IPS DF 4.7 (cell line): Measurements from ENCODE around the gene ZNF185.
A peak's percentile ranks its signal among the peaks of the same experiment; 100 is the strongest.

Source experiments
- DNase-seq: peaks from one replicate; pipeline ENCODE4 v3.0.0-alpha.2; 2013; ENCODE audit warnings: low spot score; ENCODE audit errors: extremely low read depth

The ZNF185 gene

GRCh38 chrX:152917656-152918579 lies 20.1 kb downstream of the ZNF185 start:
- DNase-seq, result no peak

- DNase-seq, result no peak
These were observed 20.8 kb downstream of the ZNF185 start for GRCh38 chrX:152918707-152919106.

- no peak for DNase-seq
These were observed 25.7 kb downstream of the ZNF185 start for GRCh38 chrX:152923599-152923998.

GRCh38 chrX:152925835-152926234 lies 28.0 kb downstream of the ZNF185 start:
- no peak for DNase-seq

GRCh38 chrX:152926279-152926678 lies 28.4 kb downstream of the ZNF185 start:
- DNase-seq, result no peak

- no peak for DNase-seq
These were observed 29.1 kb downstream of the ZNF185 start for GRCh38 chrX:152926923-152927322.

GRCh38 chrX:152927858-152928760 lies 30.2 kb downstream of the ZNF185 start:
- no peak for DNase-seq

- DNase-seq, result no peak
These were observed 31.0 kb downstream of the ZNF185 start for GRCh38 chrX:152928761-152929400.

GRCh38 chrX:152929898-152930297 lies 32.0 kb downstream of the ZNF185 start:
- DNase-seq, result no peak

GRCh38 chrX:152930516-152930915 lies 32.6 kb downstream of the ZNF185 start:
- DNase-seq, result no peak

GRCh38 chrX:152932144-152932543 lies 34.3 kb downstream of the ZNF185 start:
- DNase-seq, result no peak

GRCh38 chrX:152932598-152933175 lies 34.8 kb downstream of the ZNF185 start:
- no peak for DNase-seq

- no peak for DNase-seq
These were observed 38.4 kb downstream of the ZNF185 start for GRCh38 chrX:152936306-152936705.

GRCh38 chrX:152937236-152937635 lies 39.4 kb downstream of the ZNF185 start:
- no peak for DNase-seq

GRCh38 chrX:152941328-152942076 lies 43.6 kb downstream of the ZNF185 start:
- DNase-seq, result peak; percentile 19

GRCh38 chrX:152942077-152942442 lies 44.2 kb downstream of the ZNF185 start:
- no peak for DNase-seq

- DNase-seq, result no peak
These were observed 46.0 kb downstream of the ZNF185 start for GRCh38 chrX:152943826-152944225.

GRCh38 chrX:152945021-152945979 lies 47.4 kb downstream of the ZNF185 start:
- DNase-seq, result no peak

GRCh38 chrX:152946681-152947080 lies 48.8 kb downstream of the ZNF185 start:
- DNase-seq, result no peak
